HG03135 (cell line): Measurements from ENCODE around the gene WDR27.
A peak's percentile ranks its signal among the peaks of the same experiment; 100 is the strongest.

Source experiments
- ATAC-seq: cut with Tn5 transposase; IDR thresholded peaks from one replicate; pipeline ENCODE4 v1.9.1; 2021; ENCODE audit warnings: mild to moderate bottlenecking, moderate library complexity; ENCODE audit not compliant: unreplicated experiment

Gene WDR27

DNA sequence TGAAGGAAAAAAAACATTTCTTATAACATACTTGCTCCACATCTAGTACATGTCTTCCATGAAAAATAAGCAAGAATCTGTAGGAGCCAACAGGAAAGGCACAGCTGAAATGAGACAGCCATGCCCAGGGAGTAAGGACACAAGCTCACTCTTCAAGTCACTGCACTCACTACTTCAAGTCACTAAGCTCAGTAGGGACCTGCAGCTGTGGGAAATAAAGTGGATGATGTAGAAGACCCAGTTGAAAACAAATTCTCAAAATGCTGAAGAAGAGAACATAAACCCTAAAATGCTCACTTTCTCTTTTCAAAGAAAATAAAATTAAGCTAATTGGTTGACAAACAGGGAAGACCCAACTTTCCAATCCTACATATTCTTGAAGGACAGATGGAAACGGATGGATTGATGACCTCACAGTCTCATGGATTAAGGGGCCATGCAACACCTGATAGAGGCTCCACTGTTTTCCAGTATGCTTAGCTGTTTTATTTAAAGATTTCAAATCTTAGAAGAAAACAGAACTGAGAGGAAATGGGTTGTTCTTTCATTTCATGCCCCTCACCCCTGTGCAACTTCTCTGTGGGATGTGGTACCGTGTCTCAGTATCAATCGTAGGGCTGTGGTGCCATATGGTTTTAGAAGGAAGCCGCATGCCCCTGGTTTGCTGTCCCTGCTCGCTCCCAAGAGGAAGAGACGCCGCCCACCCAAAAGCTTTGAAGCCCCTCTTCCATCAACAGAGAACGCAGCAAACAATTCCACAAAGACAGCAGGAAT, 133.3 kb downstream of the WDR27 start:
- ATAC-seq = no peak

DNA sequence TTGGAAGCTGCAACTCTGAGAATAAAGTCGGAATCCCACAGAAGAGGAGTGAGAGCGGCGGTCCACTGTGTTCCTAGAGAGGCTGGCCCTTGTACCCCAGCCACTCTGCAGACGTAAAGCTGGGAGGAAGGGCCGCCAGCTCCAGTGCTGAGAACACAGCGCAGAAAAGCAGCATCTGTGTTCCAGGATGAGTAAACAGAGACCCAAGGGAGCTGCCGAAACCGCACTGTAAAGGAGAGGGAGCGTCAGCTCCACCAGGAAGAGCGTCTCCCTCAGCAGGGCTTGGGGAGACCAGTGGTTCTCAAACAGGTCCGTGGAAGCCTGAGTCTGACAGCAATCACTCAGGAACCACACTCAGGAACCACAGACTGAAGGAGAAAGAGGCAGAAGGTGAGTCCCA, 134.0 kb downstream of the WDR27 start:
- no peak for ATAC-seq

DNA sequence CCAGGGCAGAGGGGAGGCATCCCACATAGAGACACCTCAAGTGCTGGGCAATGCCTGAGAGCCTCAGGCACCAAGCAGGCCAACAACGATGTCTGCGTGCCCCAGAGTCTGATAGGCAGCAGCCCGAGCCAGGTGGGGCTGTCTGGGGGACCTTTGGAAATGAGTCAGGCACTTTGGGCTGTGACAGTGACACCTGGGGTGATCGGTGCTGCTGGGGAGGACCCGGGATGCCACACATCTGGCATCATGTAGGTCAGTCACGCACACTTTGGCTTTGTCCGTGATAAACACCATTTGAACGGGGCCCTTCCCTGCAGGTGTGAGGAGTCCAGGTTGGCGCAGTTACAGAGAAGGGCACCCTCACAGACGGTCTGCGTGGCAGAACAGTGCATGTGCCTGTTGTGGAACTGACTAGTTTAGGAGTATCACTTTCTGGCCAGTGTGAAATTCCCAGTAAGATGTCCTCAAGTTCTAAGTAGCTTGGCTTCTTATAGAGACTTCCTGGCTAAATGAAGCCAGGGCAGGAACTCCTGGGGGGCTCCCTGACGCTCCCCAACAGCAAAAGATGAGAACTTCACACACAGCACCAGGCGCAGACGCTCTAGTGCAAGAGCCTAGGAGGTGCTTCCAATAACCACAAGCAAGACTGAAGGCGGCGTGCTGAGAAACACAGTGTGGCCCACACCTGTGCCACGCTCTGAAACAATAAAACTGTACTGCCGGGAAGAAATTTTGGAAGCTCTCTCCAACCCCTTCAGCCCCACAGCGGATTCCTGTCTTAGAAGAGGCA, 134.7 kb downstream of the WDR27 start:
- ATAC-seq = no peak

DNA sequence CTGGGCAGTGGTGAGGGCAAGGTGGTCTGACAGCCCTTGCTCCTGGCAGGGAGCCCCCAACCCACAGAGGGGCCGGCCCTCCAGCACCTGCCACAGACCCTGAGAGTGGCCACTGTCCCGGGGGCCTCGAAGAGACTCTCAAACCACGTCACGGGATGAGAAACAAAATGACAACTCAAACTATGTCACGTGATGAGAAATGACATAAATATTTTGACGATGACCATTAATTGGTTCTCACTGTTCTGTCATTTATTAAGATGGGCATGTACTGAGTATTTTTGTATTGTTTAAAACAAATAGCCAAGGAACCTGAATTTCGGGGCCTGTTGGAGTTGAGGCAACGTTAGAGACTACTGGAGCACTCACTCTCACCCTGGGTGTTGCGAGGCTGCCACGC, 135.5 kb downstream of the WDR27 start:
- no peak for ATAC-seq

DNA sequence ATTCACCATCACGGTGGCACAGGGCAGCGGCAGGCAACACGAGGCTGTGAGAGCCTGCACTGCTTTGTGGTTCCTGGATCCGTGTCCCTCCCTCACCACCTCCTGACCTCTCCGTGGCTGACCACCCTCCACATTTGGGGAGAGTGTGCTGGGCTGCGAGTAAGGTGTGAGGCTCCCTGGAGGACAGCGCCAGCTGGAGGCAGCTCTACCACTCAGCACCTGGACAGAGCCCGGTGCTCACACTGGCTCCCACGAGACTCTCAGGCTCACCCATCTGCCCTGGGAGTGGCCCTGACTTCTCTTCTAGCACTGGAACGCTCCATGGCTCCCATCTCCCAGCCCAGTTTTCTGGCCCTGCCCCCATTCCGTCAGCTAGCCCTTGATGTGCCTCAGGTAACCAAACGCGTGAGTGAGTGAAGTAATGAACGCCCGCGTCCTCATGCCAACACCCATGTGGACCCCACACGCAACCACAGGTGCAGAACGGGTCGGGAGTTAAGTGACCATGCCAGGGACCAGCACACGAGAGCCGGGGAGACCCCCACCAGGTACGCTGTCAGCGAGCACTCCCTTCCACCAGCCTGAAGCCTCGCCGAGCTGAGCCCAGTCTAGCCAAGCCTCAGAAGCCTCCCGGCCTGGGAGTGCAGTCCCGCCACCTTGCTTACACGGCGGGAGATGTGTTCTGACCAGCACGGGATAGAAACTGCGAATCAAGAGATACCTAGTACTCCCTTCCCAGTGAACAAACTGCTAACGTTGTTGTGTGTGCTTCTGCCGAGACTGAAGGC, 137.2 kb downstream of the WDR27 start:
- no peak for ATAC-seq

DNA sequence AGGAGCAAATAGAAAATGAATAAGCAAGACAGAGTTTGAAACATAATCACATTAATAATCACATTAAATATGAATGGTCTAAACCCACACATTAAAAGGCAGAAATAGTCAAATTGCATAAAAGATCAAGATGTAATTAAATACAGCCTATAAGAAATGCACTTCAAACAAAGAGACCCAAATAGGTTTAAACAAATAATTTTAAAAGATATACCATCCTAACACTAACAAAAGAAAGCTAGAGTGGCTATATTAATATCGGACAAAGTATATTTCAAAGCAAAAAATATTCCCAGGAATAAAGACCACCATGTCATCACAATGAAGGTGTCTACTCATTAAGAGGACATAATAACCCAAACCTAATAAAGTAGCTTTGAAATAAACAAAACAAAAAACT, 140.2 kb downstream of the WDR27 start:
- no peak for ATAC-seq

DNA sequence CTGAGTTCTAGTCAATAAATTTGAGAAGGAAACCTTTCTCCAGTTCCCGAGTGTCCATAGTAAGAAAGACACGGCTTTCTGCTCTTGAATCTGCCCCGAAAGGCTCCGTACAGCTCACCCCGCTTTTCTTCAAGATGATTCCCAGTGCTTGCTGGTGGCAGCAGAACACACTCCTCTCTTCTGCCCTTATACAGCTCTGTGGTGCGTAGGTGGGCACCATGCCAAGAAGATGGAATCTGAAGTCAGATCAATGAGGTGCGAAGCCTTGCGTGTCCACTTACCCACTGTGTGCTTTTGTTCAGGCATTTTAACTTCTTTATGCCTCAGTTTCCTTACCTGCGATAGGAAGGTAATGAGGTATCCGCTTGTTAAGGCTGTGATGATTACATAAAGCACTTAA, 142.2 kb downstream of the WDR27 start:
- no peak for ATAC-seq

DNA sequence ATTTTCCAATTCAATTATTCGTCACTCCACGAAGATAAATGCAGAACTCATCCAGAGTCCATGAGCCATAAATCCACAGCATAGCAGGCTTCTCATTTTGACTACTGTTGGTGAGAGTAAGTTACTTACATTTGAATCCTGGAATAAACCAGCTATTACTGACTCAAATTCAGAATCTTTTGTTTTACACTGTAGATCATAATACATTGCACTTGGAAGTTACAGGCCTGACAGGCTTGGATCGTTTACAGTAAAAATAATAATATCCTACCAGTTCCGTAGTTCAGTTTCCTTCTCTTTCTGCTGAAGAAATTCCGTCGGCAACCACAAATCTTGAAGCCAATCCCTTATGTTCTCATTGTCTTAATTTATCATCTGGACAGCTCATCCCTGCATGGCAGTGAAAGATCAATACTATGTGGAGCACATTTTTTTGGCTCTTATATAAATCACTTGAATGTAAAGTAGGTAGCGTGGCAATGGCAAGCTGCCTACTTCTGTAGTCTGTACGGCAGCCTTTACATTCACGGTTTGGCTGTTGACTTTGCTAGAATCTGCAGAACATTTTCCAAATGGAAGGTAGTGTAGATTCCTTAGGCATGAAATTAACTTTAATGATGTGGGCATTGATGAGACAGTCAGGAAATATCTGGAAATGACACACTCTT, 142.9 kb downstream of the WDR27 start:
- no peak for ATAC-seq

DNA sequence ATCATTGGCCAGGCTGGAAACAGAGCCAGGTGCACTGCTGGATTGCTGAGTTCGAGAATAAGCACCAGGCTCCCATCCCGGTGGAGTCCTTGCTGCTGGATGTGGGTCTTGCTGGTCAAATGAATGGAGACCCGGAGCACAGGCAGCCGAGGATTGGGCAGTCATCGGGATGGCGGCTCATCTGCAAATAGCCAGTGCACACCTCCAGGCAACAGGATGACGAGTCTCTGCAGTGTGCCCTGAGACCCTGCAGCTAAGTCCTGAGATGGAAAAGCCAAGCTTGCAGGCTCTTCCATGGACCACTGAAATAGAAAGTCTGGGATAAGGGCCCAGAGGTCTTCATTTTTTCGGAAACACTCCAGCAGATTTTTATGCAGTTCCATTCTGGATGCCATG, 143.5 kb downstream of the WDR27 start:
- no peak for ATAC-seq

DNA sequence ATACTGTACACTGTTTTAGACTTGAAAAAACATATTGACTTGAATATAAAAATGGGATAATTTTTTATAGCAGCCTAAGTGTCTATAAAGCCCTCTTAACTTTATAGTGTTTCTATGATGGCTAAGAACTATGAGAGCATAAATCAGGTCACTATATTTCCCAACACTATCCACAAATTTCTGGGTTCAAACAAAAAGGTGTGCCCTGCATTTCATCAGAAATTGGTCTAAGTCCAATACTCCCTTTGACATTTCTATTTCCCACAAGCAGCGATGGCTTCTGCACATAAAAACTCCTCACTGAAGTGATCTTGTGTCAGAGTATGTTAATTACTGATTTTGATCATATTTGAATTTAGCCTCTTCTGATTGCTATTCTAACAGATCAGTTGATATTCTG, 143.9 kb downstream of the WDR27 start:
- no peak for ATAC-seq

DNA sequence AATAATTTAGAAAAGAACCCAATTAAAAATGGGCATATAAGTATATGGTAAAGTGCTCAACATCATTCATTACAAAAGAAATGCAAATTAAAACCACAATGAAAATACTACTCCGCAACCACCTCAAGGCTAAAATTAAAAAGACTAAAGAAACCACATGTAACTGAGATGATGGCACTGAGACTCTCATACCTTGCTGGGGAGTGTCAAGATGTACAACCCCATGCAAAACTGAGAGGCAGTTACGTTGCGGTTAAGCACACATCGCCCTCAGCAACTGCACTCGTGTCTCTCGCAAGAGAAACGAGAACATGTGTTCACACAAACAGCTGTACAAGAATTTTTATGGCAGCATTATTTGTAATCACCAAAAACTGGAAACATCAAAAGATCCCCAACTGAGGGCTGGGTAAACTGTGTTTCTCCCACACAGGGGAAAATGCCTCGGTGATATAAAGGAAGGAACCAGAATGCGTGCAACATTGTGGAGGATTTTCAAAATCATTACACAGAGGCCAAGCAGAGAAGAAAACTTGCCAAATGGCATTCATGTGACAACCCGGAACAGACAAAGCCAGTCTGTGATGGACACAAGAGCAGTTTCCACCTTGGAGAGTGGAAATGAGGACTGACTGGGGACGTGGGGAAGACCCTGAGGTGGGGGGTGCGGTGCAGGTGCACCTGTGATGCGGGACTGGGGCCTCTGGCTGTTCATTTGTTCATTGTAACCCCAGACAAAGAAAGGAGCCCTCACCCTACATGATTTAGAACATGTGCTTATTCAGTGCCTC, 144.9 kb downstream of the WDR27 start:
- ATAC-seq = peak; percentile 100

DNA sequence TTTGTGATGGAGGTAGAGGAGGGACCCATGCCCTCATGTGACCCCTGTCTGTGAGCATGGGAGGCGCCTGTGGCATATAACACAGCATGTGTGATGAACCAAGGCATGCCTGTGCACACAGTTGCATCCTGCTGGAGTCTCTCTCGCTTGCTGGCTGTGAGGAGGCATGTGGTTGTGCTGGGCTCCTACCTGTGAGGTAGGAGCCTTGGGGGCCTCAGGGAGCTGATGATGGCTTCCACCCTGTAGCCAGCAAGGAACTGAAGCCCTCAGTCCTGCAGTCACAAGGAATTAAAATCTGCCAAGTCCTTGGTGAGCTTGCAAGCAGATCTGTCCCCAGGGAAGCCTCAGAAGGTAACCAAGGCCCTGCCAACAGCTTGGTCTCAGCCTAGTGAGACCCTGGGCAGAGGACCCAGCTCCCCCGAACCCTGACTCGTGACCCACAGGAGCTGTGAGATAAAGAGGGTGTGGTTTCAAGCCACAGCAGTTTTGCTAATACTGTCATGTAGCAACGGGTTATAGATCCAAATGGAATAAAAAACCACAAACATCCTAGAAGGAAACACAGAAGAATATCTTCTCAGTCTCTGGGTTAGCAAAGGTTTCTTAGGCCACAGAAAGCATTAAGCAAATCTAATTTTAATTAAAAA, 145.7 kb downstream of the WDR27 start:
- ATAC-seq = no peak

DNA sequence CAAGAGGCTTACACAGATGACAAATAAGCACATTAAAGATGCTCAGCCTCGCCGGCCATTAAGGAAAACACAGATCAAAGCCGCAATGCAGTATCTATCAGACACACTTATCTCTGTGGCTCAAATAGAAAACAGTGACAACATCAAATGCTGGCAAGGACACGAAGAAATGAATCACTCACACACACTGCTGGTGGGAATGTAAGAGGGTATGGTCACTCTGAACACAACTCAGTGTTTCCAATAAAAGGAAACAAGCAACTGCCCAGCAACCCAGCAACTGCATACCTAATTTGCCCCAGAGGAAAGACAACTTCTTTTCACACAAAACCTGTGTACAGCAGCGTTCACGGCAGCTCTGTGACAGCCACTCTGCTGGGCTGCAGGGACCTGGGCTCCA, 155.8 kb downstream of the WDR27 start:
- ATAC-seq = no peak

DNA sequence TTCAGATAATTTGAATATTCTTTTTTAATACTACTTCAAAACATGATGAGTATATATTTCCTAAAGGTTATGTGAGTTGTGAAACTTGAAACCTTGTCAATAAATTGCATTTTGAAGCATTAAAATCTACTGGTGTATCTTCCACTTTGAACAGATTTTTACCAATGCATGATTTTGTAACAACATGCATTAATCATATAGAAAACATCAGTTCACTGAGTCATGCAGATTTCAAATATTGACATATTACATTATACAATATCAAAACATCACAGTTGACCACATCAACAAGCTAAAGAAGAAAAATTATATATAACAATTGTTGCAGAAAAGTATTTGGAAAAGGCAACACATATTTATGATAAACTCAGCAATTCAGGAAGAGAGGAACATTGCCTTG, 158.1 kb downstream of the WDR27 start:
- no peak for ATAC-seq

DNA sequence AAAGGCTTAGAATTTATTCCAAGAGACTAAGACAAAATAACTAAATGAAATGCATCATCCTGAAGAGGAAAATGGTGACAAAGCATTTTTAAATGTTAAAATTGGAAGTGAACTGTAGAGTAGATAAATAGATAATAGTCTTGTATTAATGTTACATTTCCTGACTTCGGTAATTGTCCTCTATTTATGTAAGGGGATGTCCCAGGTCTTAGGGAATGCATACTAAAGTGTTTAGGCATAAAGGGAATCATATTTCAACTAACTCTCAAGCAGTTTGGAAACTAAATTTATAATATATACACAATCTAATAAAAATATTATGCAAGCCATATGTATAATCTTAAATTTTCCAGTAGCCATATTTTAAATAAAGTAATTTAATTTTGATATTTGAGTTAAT, 159.3 kb downstream of the WDR27 start:
- no peak for ATAC-seq

DNA sequence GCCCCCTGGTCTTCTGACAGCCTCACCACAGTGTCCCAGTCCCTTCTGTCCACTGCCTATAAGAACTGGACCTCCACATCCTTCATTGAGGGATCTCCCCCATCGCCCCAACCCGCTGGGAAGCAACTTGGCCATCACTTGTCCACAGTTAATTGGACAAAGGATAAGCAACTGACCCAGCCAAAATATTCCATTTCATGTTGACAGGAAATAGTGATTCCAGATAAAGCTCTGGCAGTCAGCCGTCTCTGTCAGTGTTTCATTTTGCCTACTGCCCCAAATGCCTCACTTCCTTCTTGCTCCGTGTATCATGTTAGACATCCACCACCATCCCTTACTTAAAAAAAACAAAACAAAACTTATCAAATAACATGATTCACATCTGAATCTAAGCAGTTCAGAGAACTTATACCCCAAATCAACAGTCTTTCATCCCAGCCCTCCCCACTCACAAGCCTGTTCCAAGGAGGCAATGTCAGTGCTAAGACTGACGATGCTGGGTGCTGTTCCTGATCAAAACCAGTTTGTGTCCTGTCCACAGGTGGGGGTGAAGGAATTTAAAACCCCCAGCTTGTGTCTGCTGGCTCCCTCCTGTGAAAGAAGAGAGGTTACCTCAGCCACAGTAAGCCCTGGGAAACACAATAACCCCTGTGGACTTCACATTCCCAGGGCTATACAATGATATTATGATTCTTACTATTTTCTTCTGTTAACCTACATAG, 162.5 kb downstream of the WDR27 start:
- ATAC-seq = no peak

DNA sequence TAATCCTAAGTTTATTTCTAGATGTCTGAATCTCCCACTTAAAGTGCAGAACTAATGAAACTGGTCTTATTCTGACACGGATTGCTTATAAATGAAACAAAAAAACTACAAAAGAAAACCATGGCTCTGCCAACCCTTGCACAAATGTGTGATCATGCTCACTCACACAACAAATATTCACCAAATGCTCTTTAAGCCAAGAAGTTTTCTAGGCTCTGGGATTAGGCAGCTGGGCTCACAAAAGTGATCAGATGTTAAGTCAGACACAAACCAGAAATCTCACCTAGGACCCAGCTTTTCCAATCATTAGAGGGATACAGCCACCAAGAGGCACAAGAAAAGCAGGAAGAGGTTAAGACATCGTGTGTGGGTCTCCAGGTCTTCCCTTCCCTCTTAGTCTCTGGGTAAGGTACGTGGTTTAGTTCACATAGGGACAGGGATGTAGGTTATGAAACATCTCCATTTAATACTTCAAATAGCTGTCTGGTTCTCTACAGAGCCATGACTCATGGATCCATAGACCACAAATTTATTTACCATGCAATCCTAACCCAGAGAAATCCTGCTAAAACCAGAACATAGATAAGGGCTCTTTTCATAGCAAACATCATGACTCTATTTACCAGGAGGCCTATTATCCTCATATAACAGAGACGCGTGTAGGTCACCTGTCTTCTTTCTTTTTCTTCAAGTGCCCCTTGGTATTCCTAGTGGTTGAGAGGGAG, 165.2 kb downstream of the WDR27 start:
- ATAC-seq = no peak

DNA sequence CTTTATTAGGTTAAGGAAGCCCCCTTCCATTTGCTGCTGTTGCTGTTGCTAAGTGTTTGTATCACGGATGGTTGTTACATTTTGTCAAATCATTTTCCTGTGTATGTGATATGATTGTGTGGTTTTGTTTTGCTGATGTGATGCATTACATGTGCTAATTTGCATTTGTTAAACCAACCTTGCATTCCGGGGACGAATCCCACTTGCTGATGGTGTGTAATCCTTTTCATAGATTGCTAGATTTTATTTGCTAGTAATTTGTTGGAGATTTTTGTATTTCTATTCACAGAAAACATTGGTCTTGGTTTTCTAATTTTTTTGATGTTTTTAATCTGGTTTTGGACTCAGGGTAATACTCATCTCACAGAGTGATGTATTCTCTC, 167.8 kb downstream of the WDR27 start:
- ATAC-seq = no peak
